22Rv1 (cell line): ENCODE results near the gene EIF2A.
"Not testable (repeated sequence)": the region's sequence is repeated elsewhere in the genome, so short reads cannot be mapped to it uniquely, and the experiment has no call there.

Experiments
- CTCF ChIP-seq: fragments of 450-650 bp; IDR thresholded peaks from 2 replicates; pipeline ENCODE4 v1.5.1; 2017; ENCODE audit warnings: mild to moderate bottlenecking
- ZFX ChIP-seq: fragments of 450-650 bp; IDR thresholded peaks from 2 replicates; pipeline ENCODE4 v1.6.1; 2017; ENCODE audit warnings: antibody characterized with exemption, borderline replicate concordance

- not testable (repeated sequence) for TF ChIP-seq CTCF, ZFX
Observed at GRCh38 chr3:150622955-150623354, 76.4 kb downstream of the EIF2A start.
